HEK293 (cell line): ENCODE measurements around the gene TFE3.

Experiments
- CTCF ChIA-PET: fragments of 350-600 bp; formaldehyde crosslinking; extraction: SDS; loops from one replicate; lab custom pipeline; 2021; ENCODE audit warnings: antibody characterized with exemption; lab: Yijun Ruan, JAX
- POLR2A ChIA-PET: fragments of 300-600 bp; formaldehyde crosslinking; extraction: SDS; loops from one replicate; lab custom pipeline; 2020; ENCODE audit warnings: antibody characterized with exemption, inconsistent platforms; lab: Yijun Ruan, JAX
- H3K27ac ChIP-seq: fragments of 200-500 bp; sonication (Bioruptor generic); 2 replicates; pipeline ENCODE4 v1.5.1; 2014; ENCODE audit warnings: low read depth, low read length, control low read depth, inconsistent platforms; ENCODE audit errors: extremely low read depth
- H3K36me3 ChIP-seq, 2 experiments: fragments of 200-500 bp in 1 of 2; sonication (Bioruptor generic) in 1 of 2; 1 replicate in 1 of 2; 2 replicates in 1 of 2; pipeline ENCODE4 v1.5.1; 2014 to 2017; ENCODE audit warnings: inconsistent platforms in 2 of 2, low read length in 2 of 2; ENCODE audit not compliant: control insufficient read depth in 2 of 2, insufficient read depth in 1 of 2
- H3K4me1 ChIP-seq: fragments of 200-500 bp; sonication (Bioruptor generic); 2 replicates; pipeline ENCODE4 v1.5.1; 2014; ENCODE audit warnings: mild to moderate bottlenecking, low read length, inconsistent platforms; ENCODE audit not compliant: control insufficient read depth, insufficient read depth
- H3K4me3 ChIP-seq: 2 replicates; pipeline ENCODE4 v1.5.1; 2011; ENCODE audit warnings: low read depth, mild to moderate bottlenecking, control low read depth, low read length, moderate library complexity
- H3K9me3 ChIP-seq: fragments of 200-500 bp; sonication (Bioruptor generic); 2 replicates; pipeline ENCODE4 v1.5.1; 2014; ENCODE audit warnings: low read depth, low read length, inconsistent platforms; ENCODE audit not compliant: control insufficient read depth, insufficient read depth
- BCL11B ChIP-seq: fragments of 450-650 bp; formaldehyde crosslinking; IDR thresholded peaks from 2 replicates; pipeline ENCODE4 v1.5.1; 2016; ENCODE audit warnings: low read depth, missing biosample characterization, missing genetic modification characterization
- EGR2 ChIP-seq: fragments of 450-650 bp; formaldehyde crosslinking; IDR thresholded peaks from 2 replicates; pipeline ENCODE4 v1.5.1; 2016; ENCODE audit warnings: low read depth, missing biosample characterization, missing genetic modification characterization
- FEZF1 ChIP-seq: fragments of 450-650 bp; formaldehyde crosslinking; IDR thresholded peaks from 2 replicates; pipeline ENCODE4 v1.5.1; 2016; ENCODE audit warnings: missing biosample characterization, missing genetic modification characterization
- GLI2 ChIP-seq: fragments of 450-650 bp; formaldehyde crosslinking; IDR thresholded peaks from 2 replicates; pipeline ENCODE4; 2017; ENCODE audit warnings: missing biosample characterization, missing genetic modification characterization, low read depth, borderline replicate concordance
- GLI4 ChIP-seq: fragments of 450-650 bp; formaldehyde crosslinking; IDR thresholded peaks from 2 replicates; pipeline ENCODE4 v1.5.1; 2016; ENCODE audit warnings: missing biosample characterization, missing genetic modification characterization
- HOXC10 ChIP-seq: sonication (generic); formaldehyde crosslinking; IDR thresholded peaks from 2 replicates; pipeline ENCODE4 v1.8.1; 2023; ENCODE audit warnings: mild to moderate bottlenecking, missing genetic modification reagents
- INSM2 ChIP-seq: fragments of 450-650 bp; formaldehyde crosslinking; IDR thresholded peaks from 2 replicates; pipeline ENCODE4 v1.5.1; 2016; ENCODE audit warnings: missing biosample characterization, missing genetic modification characterization
- KLF16 ChIP-seq: fragments of 450-650 bp; formaldehyde crosslinking; IDR thresholded peaks from 2 replicates; pipeline ENCODE4 v1.5.1; 2017; ENCODE audit warnings: missing biosample characterization, missing genetic modification characterization
- KLF9 ChIP-seq: fragments of 450-650 bp; formaldehyde crosslinking; IDR thresholded peaks from 2 replicates; pipeline ENCODE4 v1.5.1; 2016; ENCODE audit warnings: missing biosample characterization, missing genetic modification characterization, low read depth
- SP2 ChIP-seq: fragments of 450-650 bp; formaldehyde crosslinking; IDR thresholded peaks from 2 replicates; pipeline ENCODE4 v1.5.1; 2016; ENCODE audit warnings: missing biosample characterization, missing genetic modification characterization
- SP7 ChIP-seq: fragments of 450-650 bp; formaldehyde crosslinking; IDR thresholded peaks from 2 replicates; pipeline ENCODE4 v1.5.1; 2016; ENCODE audit warnings: missing biosample characterization, missing genetic modification characterization
- YY1 ChIP-seq: fragments of 450-650 bp; formaldehyde crosslinking; IDR thresholded peaks from 2 replicates; pipeline ENCODE4 v1.5.1; 2018; ENCODE audit warnings: missing biosample characterization, missing genetic modification characterization
- ZBTB10 ChIP-seq: fragments of 450-650 bp; formaldehyde crosslinking; IDR thresholded peaks from 2 replicates; pipeline ENCODE4 v1.5.1; 2016; ENCODE audit warnings: missing biosample characterization, missing genetic modification characterization
- ZBTB17 ChIP-seq: fragments of 450-650 bp; formaldehyde crosslinking; IDR thresholded peaks from 2 replicates; pipeline ENCODE4 v1.5.1; 2016; ENCODE audit warnings: missing biosample characterization, missing genetic modification characterization
- ZBTB6 ChIP-seq: fragments of 450-650 bp; formaldehyde crosslinking; IDR thresholded peaks from 2 replicates; pipeline ENCODE4 v1.5.1; 2017; ENCODE audit warnings: missing biosample characterization, missing genetic modification characterization
- ZNF133 ChIP-seq: fragments of 450-650 bp; formaldehyde crosslinking; IDR thresholded peaks from 2 replicates; pipeline ENCODE4 v1.5.1; 2016; ENCODE audit warnings: missing biosample characterization, missing genetic modification characterization
- ZNF138 ChIP-seq: fragments of 450-650 bp; formaldehyde crosslinking; IDR thresholded peaks from 2 replicates; pipeline ENCODE4 v1.5.1; 2016; ENCODE audit warnings: missing biosample characterization, missing genetic modification characterization, borderline replicate concordance
- ZNF174 ChIP-seq: fragments of 450-650 bp; formaldehyde crosslinking; IDR thresholded peaks from 2 replicates; pipeline ENCODE4 v1.5.0; 2017; ENCODE audit warnings: missing biosample characterization, mild to moderate bottlenecking, missing genetic modification characterization
- ZNF214 ChIP-seq: fragments of 450-650 bp; formaldehyde crosslinking; IDR thresholded peaks from 2 replicates; pipeline ENCODE4 v1.5.1; 2017; ENCODE audit warnings: missing biosample characterization, mild to moderate bottlenecking, missing genetic modification characterization, borderline replicate concordance
- ZNF488 ChIP-seq: fragments of 450-650 bp; formaldehyde crosslinking; IDR thresholded peaks from 2 replicates; pipeline ENCODE4 v1.5.1; 2016; ENCODE audit warnings: missing biosample characterization, missing genetic modification characterization
- ZNF529 ChIP-seq: fragments of 450-650 bp; formaldehyde crosslinking; IDR thresholded peaks from 2 replicates; pipeline ENCODE4 v1.5.1; 2017; ENCODE audit warnings: missing genetic modification characterization, missing biosample characterization; ENCODE audit not compliant: insufficient replicate concordance
- ZNF561 ChIP-seq: fragments of 450-650 bp; IDR thresholded peaks from 2 replicates; pipeline ENCODE4 v1.5.1; 2018; ENCODE audit warnings: missing biosample characterization, missing genetic modification characterization, borderline replicate concordance
- ZNF596 ChIP-seq: fragments of 450-650 bp; IDR thresholded peaks from 2 replicates; pipeline ENCODE4 v1.5.0; 2018; ENCODE audit warnings: missing biosample characterization, mild to moderate bottlenecking, missing genetic modification characterization, moderate library complexity
- ZNF658 ChIP-seq: fragments of 450-650 bp; formaldehyde crosslinking; IDR thresholded peaks from 2 replicates; pipeline ENCODE4; 2016; ENCODE audit warnings: missing biosample characterization, missing genetic modification characterization
- ZNF76 ChIP-seq: fragments of 450-650 bp; formaldehyde crosslinking; IDR thresholded peaks from 2 replicates; pipeline ENCODE4; 2016; ENCODE audit warnings: low read depth, missing biosample characterization, missing genetic modification characterization, borderline replicate concordance
- ZNF776 ChIP-seq: fragments of 450-650 bp; formaldehyde crosslinking; IDR thresholded peaks from 2 replicates; pipeline ENCODE4 v1.5.0; 2017; ENCODE audit warnings: missing biosample characterization, missing genetic modification characterization, borderline replicate concordance
- ZNF785 ChIP-seq: fragments of 450-650 bp; formaldehyde crosslinking; IDR thresholded peaks from 2 replicates; pipeline ENCODE4 v1.5.1; 2016; ENCODE audit warnings: missing biosample characterization, missing genetic modification characterization
- ZNF830 ChIP-seq: fragments of 450-650 bp; IDR thresholded peaks from 2 replicates; pipeline ENCODE4 v1.5.0; 2018; ENCODE audit warnings: missing biosample characterization, missing genetic modification characterization, low read depth, mild to moderate bottlenecking, moderate library complexity
- ZSCAN18 ChIP-seq: fragments of 450-650 bp; formaldehyde crosslinking; IDR thresholded peaks from 2 replicates; pipeline ENCODE4 v1.5.1; 2016; ENCODE audit warnings: missing biosample characterization, missing genetic modification characterization
- ZSCAN30 ChIP-seq: fragments of 450-650 bp; IDR thresholded peaks from 2 replicates; pipeline ENCODE4 v1.5.1; 2018; ENCODE audit warnings: missing biosample characterization, mild to moderate bottlenecking, missing genetic modification characterization, moderate library complexity

TFE3 gene

GRCh38 chrX:49002091-49002935 lies 40.8 kb downstream of the TFE3 start, which contains the start of gene GRIPAP1:
Gene GRIPAP1 (minus strand): TSS chrX:49002264. CDS start chrX:49002229, 35 bp downstream.
- no peaks in the 10 kb centered on the region for H3K9me3 ChIP-seq
- peaks cover 8 to 24% of the 10 kb centered on the region in 2 experiments; a peak in 2 of 3 replicates for H3K36me3 ChIP-seq
- CTCF ChIA-PET: interaction anchor here (0.7 to 1.5 kb wide), 4 partner anchors 30 to 353 kb away, joined by 3 to 9 read pairs (median 5); partner anchors contain the start of genes KCND1 and TFE3
- H3K4me1 ChIP-seq: no peaks in the 10 kb centered on the region
- H3K4me3 ChIP-seq: peak within 1 kb of the TSS; percentile 77
- peak within 1 kb of the TSS; percentile 91 for H3K27ac ChIP-seq
- POLR2A ChIA-PET: interaction anchor here (0.6 to 1.5 kb wide), 13 partner anchors 11 to 427 kb away, joined by 3 to 14 read pairs (median 3); partner anchors contain the start of genes KCND1, OTUD5, PQBP1 and TFE3
- TF ChIP-seq ZBTB6 (tag by site-specific recombination) (no peak), ZNF214 (tag by site-specific recombination) (no peak), ZNF138 (tag by site-specific recombination) (no peak), ZNF596 (tag by site-specific recombination) (no peak), KLF16 (tag by site-specific recombination) (peak; percentile 17; the same call in 1 of the 2 replicates), ZSCAN30 (no peak), ZNF488 (tag by site-specific recombination) (no peak), ZNF658 (no peak), ZBTB10 (tag by site-specific recombination) (no peak), ZNF76 (tag by site-specific recombination) (no peak), GLI2 (tag by site-specific recombination) (no peak), INSM2 (tag by site-specific recombination) (peak; percentile 17; the same call in 1 of the 2 replicates), HOXC10 (CRISPR knock-in tag) (no peak), ZSCAN18 (tag by site-specific recombination) (no peak), EGR2 (tag by site-specific recombination) (no peak), ZNF174 (tag by site-specific recombination) (no peak), ZNF133 (tag by site-specific recombination) (no peak), ZNF785 (tag by site-specific recombination) (no peak), KLF9 (peak; percentile 29; the same call in 1 of the 2 replicates), FEZF1 (tag by site-specific recombination) (peak; percentile 21; the same call in 1 of the 2 replicates), SP2 (peak; percentile 73), ZNF561 (0 out of 2 replicates have a peak, but pooled peaks have one; percentile 32), GLI4 (peak; percentile 5; the same call in 1 of the 2 replicates), ZNF529 (no peak), SP7 (tag by site-specific recombination) (peak; percentile 68), ZBTB17 (tag by site-specific recombination) (0 out of 2 replicates have a peak, but pooled peaks have one; percentile 48), YY1 (tag by site-specific recombination) (peak; percentile 91), ZNF776 (tag by site-specific recombination) (no peak), BCL11B (tag by site-specific recombination) (no peak), ZNF830 (tag by site-specific recombination) (no peak)
